Measurements from ENCODE around the gene CSNK1G3. TPM values are rescaled to one million over a fixed set of nuclear protein-coding genes. Genes with fewer than 3 reads are reported as not detected.
"Not testable (repeated sequence)": the region's sequence is repeated elsewhere in the genome, so short reads cannot be mapped to it uniquely, and the experiment has no call there.

Gene CSNK1G3
- total RNA-seq, 1 experiment from 2014 or later, result 51.1 TPM

- TF ChIP-seq ZNF274 (IDR thresholded peaks at IDR 0.05; ENCODE audit: low read depth, low read length), result no peak
- no peak for TF ChIP-seq EZH2phosphoT487 (IDR thresholded peaks at IDR 0.05; ENCODE audit: borderline replicate concordance)
These were observed 21.0 kb upstream of the CSNK1G3 start (continued) for GRCh38 chr5:123490974-123491373.

- intact Hi-C loops (cut with micrococcal nuclease); DNase-seq (ENCODE audit: low read depth, low spot score); H3K4me3 ChIP-seq (replicated peaks in 1 of 2; ENCODE audit: low read depth in 1 of 2, low read length in 2 of 2); H3K9me3 ChIP-seq (ENCODE audit: control insufficient read depth in 1 of 2, insufficient read depth in 1 of 2, low read depth in 1 of 2, low read length in 2 of 2); BruUV-seq (replicated peaks); CTCF ChIA-PET; H3K79me2 ChIP-seq (ENCODE audit: insufficient read depth, low read length); H2AFZ ChIP-seq (ENCODE audit: low read depth, low read length, poor library complexity, severe bottlenecking); H3K36me3 ChIP-seq (ENCODE audit: control insufficient read depth in 1 of 2, insufficient read depth in 2 of 2, low read length in 2 of 2); H4K20me1 ChIP-seq (ENCODE audit: insufficient read depth); H3K9me2 ChIP-seq (ENCODE audit: insufficient read depth); H3K4me2 ChIP-seq (ENCODE audit: low read length); H3K4me1 ChIP-seq (ENCODE audit: control insufficient read depth in 1 of 2, insufficient read depth in 2 of 2, low read length in 2 of 2); H3K9ac ChIP-seq (ENCODE audit: low read length); POLR2A ChIA-PET; RAD21 ChIA-PET (ENCODE audit: low non-redundant PET in 1 of 2, low total read pairs in 2 of 2, uncharacterized antibody in 2 of 2, unreplicated experiment in 2 of 2); ATAC-seq; H3K27ac ChIP-seq (ENCODE audit: low read depth, low read length); H3K27me3 ChIP-seq (ENCODE audit: insufficient read depth, low read length): not testable (repeated sequence)
These were observed 16.8 kb upstream of the CSNK1G3 start for GRCh38 chr5:123495211-123495610.

- H3K4me2 ChIP-seq (ENCODE audit: low read length), result no peak overlapping the region
- H3K4me1 ChIP-seq (ENCODE audit: control insufficient read depth in 1 of 2, insufficient read depth in 2 of 2, low read length in 2 of 2), result no peaks in the 10 kb centered on the region
- H3K4me3 ChIP-seq (replicated peaks in 1 of 2; ENCODE audit: low read depth in 1 of 2, low read length in 2 of 2), result no peak overlapping the region
- intact Hi-C loops (cut with micrococcal nuclease), result no loop called here
- DNase-seq (ENCODE audit: low read depth, low spot score), result no peak
- no peak overlapping the region for H3K9ac ChIP-seq (ENCODE audit: low read length)
- no peak for ATAC-seq
- CTCF ChIA-PET, result no interaction called here
- H3K36me3 ChIP-seq (ENCODE audit: control insufficient read depth in 1 of 2, insufficient read depth in 2 of 2, low read length in 2 of 2), result no peaks in the 10 kb centered on the region
- H3K9me2 ChIP-seq (ENCODE audit: insufficient read depth), result no peaks in the 10 kb centered on the region
- no peak for TF ChIP-seq RAD21 (IDR thresholded peaks at IDR 0.05; ENCODE audit: low read depth)
- TF ChIP-seq EZH2 (IDR thresholded peaks at IDR 0.05), result no peak
- TF ChIP-seq ELF1 (IDR thresholded peaks at IDR 0.05; ENCODE audit: borderline replicate concordance, low read depth), result no peak
- TF ChIP-seq FOSL1 (IDR thresholded peaks at IDR 0.05; ENCODE audit: low read depth), result no peak
- TF ChIP-seq ZBTB33 (IDR thresholded peaks at IDR 0.05; ENCODE audit: extremely low read depth, insufficient replicate concordance, low read length), result no peak
- TF ChIP-seq ZNF274 (IDR thresholded peaks at IDR 0.05; ENCODE audit: low read depth, low read length), result no peak
- no peak for TF ChIP-seq JUND (IDR thresholded peaks at IDR 0.05)
- TF ChIP-seq SIN3A (IDR thresholded peaks at IDR 0.05; ENCODE audit: low read depth), result no peak
- no peak for TF ChIP-seq CTCF (IDR thresholded peaks at IDR 0.05 in 2 of 3, conservative IDR thresholded peaks at IDR 0.05 in 1 of 3; ENCODE audit: borderline replicate concordance in 1 of 3, insufficient read depth in 1 of 3, low read depth in 2 of 3, low read length in 2 of 3)
- no peak for TF ChIP-seq POLR2AphosphoS5 (IDR thresholded peaks at IDR 0.05; ENCODE audit: low read depth, low read length)
- no peak for TF ChIP-seq YY1 (IDR thresholded peaks at IDR 0.05; ENCODE audit: extremely low read depth, insufficient replicate concordance, low read depth, low read length)
- no peak for TF ChIP-seq ATF3 (IDR thresholded peaks at IDR 0.05)
- no TSS peak for BruUV-seq (replicated peaks)
- RAD21 ChIA-PET (ENCODE audit: low non-redundant PET in 1 of 2, low total read pairs in 2 of 2, uncharacterized antibody in 2 of 2, unreplicated experiment in 2 of 2), result no interaction called here
- no peaks in the 10 kb centered on the region for H4K20me1 ChIP-seq (ENCODE audit: insufficient read depth)
- POLR2A ChIA-PET, result interaction anchor here (1.3 kb wide), 1 partner anchor 15 kb away, joined by 3 read pairs; the partner anchor contains the start of gene CSNK1G3
- no peaks in the 10 kb centered on the region for H3K9me3 ChIP-seq (ENCODE audit: control insufficient read depth in 1 of 2, insufficient read depth in 1 of 2, low read depth in 1 of 2, low read length in 2 of 2)
- no peak overlapping the region for H3K27ac ChIP-seq (ENCODE audit: low read depth, low read length)
- H3K79me2 ChIP-seq (ENCODE audit: insufficient read depth, low read length), result no peaks in the 10 kb centered on the region
- H2AFZ ChIP-seq (ENCODE audit: low read depth, low read length, poor library complexity, severe bottlenecking), result no peak overlapping the region
- H3K27me3 ChIP-seq (ENCODE audit: insufficient read depth, low read length), result no peaks in the 10 kb centered on the region
These were observed 15.1 kb upstream of the CSNK1G3 start for GRCh38 chr5:123496892-123497291.

Data from HCT116 (cell line).